ENCODE results near the gene RUNX2.

DNA sequence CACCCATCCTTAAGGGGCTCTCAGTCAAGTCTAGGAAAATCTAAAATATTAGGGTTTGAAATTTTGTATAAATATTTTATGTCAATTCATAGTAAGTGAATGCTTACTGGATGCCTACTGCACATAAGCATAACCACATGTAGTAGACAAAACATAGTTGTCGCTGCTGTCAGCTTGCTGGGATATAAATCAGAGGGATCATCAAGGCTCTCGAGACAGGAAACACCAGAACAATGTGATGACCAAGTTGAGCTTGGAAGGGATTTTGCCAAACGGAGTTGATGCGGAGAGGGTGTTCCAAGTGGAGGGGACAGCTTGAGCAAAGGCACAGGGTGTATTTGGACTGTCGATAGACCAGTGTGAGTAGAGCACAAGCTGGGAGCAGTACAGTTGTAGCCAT is 155.4 kb downstream of the RUNX2 start:
- TF ChIP-seq, protein P1, sequence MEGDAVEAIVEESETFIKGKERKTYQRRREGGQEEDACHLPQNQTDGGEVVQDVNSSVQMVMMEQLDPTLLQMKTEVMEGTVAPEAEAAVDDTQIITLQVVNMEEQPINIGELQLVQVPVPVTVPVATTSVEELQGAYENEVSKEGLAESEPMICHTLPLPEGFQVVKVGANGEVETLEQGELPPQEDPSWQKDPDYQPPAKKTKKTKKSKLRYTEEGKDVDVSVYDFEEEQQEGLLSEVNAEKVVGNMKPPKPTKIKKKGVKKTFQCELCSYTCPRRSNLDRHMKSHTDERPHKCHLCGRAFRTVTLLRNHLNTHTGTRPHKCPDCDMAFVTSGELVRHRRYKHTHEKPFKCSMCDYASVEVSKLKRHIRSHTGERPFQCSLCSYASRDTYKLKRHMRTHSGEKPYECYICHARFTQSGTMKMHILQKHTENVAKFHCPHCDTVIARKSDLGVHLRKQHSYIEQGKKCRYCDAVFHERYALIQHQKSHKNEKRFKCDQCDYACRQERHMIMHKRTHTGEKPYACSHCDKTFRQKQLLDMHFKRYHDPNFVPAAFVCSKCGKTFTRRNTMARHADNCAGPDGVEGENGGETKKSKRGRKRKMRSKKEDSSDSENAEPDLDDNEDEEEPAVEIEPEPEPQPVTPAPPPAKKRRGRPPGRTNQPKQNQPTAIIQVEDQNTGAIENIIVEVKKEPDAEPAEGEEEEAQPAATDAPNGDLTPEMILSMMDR (IDR thresholded peaks at IDR 0.05; ENCODE audit: insufficient read depth, low read depth, low read length) = no peak
- no peak for TF ChIP-seq EZH2 (IDR thresholded peaks at IDR 0.05; ENCODE audit: insufficient read depth, low read length)
